ENCODE measurements around the gene CCDC171. TPM values are rescaled to one million over a fixed set of nuclear protein-coding genes. Genes with fewer than 3 reads are reported as not detected.

CCDC171 gene
- total RNA-seq, 4 donors from 2014 or later = 1.3 to 1.7 (median 1.4) TPM

- Histone ChIP-seq H3K36me3 (no peaks in the 10 kb centered on the region), H3K4me1 (no peaks in the 10 kb centered on the region), H3K4me3 (no peak overlapping the region), H3K9me3 (no peaks in the 10 kb centered on the region), H3K27me3 (no peaks in the 10 kb centered on the region), H3K27ac (replicated peaks in 1 of 4) (no peak overlapping the region)
- intact Hi-C loops (cut with DNase I) = no loop called here
- no peak for DNase-seq (ENCODE audit: extremely low spot score)
- 91% methylated on average over 3 of the region's 3 CpGs for WGBS
- no peak for TF ChIP-seq POLR2A (IDR thresholded peaks at IDR 0.05; ENCODE audit: low read depth)
- TF ChIP-seq CTCF (IDR thresholded peaks at IDR 0.05) = no peak
- TF ChIP-seq EP300 (IDR thresholded peaks at IDR 0.05) = no peak
- no peak for TF ChIP-seq POLR2AphosphoS5 (IDR thresholded peaks at IDR 0.05)
Observed at GRCh38 chr9:16002816-16003215, 450.0 kb downstream of the CCDC171 start.

GRCh38 chr9:16003785-16004184 lies 450.9 kb downstream of the CCDC171 start:
- Histone ChIP-seq H3K9me3 (no peaks in the 10 kb centered on the region), H3K36me3 (no peaks in the 10 kb centered on the region), H3K27me3 (no peaks in the 10 kb centered on the region), H3K4me1 (no peaks in the 10 kb centered on the region), H3K4me3 (no peak overlapping the region), H3K27ac (replicated peaks in 1 of 4) (no peak overlapping the region)
- intact Hi-C loops (cut with DNase I) = no loop called here
- no peak for TF ChIP-seq EP300 (IDR thresholded peaks at IDR 0.05)
- no peak for TF ChIP-seq CTCF (IDR thresholded peaks at IDR 0.05)
- TF ChIP-seq POLR2A (IDR thresholded peaks at IDR 0.05; ENCODE audit: low read depth) = no peak
- no peak for TF ChIP-seq POLR2AphosphoS5 (IDR thresholded peaks at IDR 0.05)
- 88% methylated on average over 6 of the region's 6 CpGs for WGBS
- DNase-seq (ENCODE audit: extremely low spot score) = no peak

GRCh38 chr9:16004613-16005012 lies 451.8 kb downstream of the CCDC171 start:
- H3K27me3 ChIP-seq = no peaks in the 10 kb centered on the region
- H3K4me3 ChIP-seq = no peak overlapping the region
- intact Hi-C loops (cut with DNase I) = no loop called here
- no peaks in the 10 kb centered on the region for H3K36me3 ChIP-seq
- no peaks in the 10 kb centered on the region for H3K9me3 ChIP-seq
- no peak overlapping the region for H3K27ac ChIP-seq (replicated peaks in 1 of 4)
- WGBS = 92% methylated on average over 6 of the region's 6 CpGs
- TF ChIP-seq POLR2A (IDR thresholded peaks at IDR 0.05; ENCODE audit: low read depth) (no peak), POLR2AphosphoS5 (IDR thresholded peaks at IDR 0.05) (no peak), CTCF (IDR thresholded peaks at IDR 0.05) (no peak), EP300 (IDR thresholded peaks at IDR 0.05) (no peak)
- no peaks in the 10 kb centered on the region for H3K4me1 ChIP-seq
- DNase-seq (ENCODE audit: extremely low spot score) = no peak

GRCh38 chr9:16010221-16010620 lies 457.4 kb downstream of the CCDC171 start:
- no peaks in the 10 kb centered on the region for H3K9me3 ChIP-seq
- no peak overlapping the region for H3K4me3 ChIP-seq
- TF ChIP-seq POLR2AphosphoS5 (IDR thresholded peaks at IDR 0.05) (no peak), POLR2A (IDR thresholded peaks at IDR 0.05; ENCODE audit: low read depth) (no peak)
- 92% methylated on average over 4 of the region's 4 CpGs for WGBS
- no peaks in the 10 kb centered on the region for H3K36me3 ChIP-seq
- intact Hi-C loops (cut with DNase I) = no loop called here
- H3K4me1 ChIP-seq = no peaks in the 10 kb centered on the region
- H3K27ac ChIP-seq (replicated peaks in 1 of 4) = no peak overlapping the region
- no peaks in the 10 kb centered on the region for H3K27me3 ChIP-seq
- DNase-seq (ENCODE audit: extremely low spot score) = no peak

- intact Hi-C loops (cut with DNase I) = no loop called here
- Histone ChIP-seq H3K27me3 (no peaks in the 10 kb centered on the region), H3K36me3 (no peaks in the 10 kb centered on the region), H3K27ac (replicated peaks in 1 of 4) (no peak overlapping the region), H3K4me1 (no peaks in the 10 kb centered on the region), H3K9me3 (peaks cover 0 to 17% (median 3%) of the 10 kb centered on the region in 4 donors), H3K4me3 (no peak overlapping the region)
- 75% methylated on average over 2 of the region's 2 CpGs for WGBS
- TF ChIP-seq POLR2A (IDR thresholded peaks at IDR 0.05; ENCODE audit: low read depth) (no peak), EP300 (IDR thresholded peaks at IDR 0.05) (no peak), POLR2AphosphoS5 (IDR thresholded peaks at IDR 0.05) (no peak), CTCF (IDR thresholded peaks at IDR 0.05) (no peak)
- DNase-seq (ENCODE audit: extremely low spot score) = no peak
Observed at GRCh38 chr9:16012621-16013020, 459.8 kb downstream of the CCDC171 start.

All from esophagus muscularis mucosa (tissue), 4 donors.